Astrocyte (in vitro differentiated cells and primary cell): Measurements from ENCODE around the gene POLN.

ENCODE experiments used
- EZH2 ChIP-seq: IDR thresholded peaks from 2 replicates; pipeline ENCODE4 v1.6.1; 2012; ENCODE audit warnings: mild to moderate bottlenecking, low read length, inconsistent platforms; ENCODE audit not compliant: insufficient read depth
- TF ChIP-seq, protein P1 (sequence below): IDR thresholded peaks from 2 replicates; pipeline ENCODE4 v1.5.1; 2011; ENCODE audit warnings: low read depth, mild to moderate bottlenecking, inconsistent platforms, low read length, moderate library complexity; ENCODE audit not compliant: insufficient read depth

DNA sequence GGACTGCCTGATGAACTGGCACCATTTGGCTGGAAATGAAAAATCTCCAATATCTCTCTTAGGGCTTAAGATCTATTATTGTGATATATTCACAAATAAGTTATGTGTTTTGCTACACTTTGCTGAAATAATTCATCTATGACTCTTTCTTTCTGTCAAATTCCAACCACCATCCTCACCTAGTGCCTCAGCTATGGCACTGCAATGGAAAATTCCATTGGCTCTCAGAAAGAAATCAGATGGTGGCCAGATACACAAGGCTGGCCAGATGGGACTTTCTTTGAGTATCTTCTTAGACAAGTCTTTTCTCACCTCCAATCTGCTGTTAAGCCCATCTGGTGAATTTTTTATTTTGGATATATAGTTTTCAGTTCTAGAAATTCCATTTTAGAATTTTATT is 154.8 kb downstream of the POLN start:
- TF ChIP-seq, protein P1, sequence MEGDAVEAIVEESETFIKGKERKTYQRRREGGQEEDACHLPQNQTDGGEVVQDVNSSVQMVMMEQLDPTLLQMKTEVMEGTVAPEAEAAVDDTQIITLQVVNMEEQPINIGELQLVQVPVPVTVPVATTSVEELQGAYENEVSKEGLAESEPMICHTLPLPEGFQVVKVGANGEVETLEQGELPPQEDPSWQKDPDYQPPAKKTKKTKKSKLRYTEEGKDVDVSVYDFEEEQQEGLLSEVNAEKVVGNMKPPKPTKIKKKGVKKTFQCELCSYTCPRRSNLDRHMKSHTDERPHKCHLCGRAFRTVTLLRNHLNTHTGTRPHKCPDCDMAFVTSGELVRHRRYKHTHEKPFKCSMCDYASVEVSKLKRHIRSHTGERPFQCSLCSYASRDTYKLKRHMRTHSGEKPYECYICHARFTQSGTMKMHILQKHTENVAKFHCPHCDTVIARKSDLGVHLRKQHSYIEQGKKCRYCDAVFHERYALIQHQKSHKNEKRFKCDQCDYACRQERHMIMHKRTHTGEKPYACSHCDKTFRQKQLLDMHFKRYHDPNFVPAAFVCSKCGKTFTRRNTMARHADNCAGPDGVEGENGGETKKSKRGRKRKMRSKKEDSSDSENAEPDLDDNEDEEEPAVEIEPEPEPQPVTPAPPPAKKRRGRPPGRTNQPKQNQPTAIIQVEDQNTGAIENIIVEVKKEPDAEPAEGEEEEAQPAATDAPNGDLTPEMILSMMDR: no peak
- TF ChIP-seq EZH2: no peak
